DOHH2 (cell line): ENCODE measurements around the gene FBXL13.

ENCODE experiments used
- CTCF ChIP-seq: fragments of 200-600 bp; sonication (generic); IDR thresholded peaks from one replicate; pipeline ENCODE4 v1.5.1; 2014; ENCODE audit warnings: antibody characterized with exemption, mild to moderate bottlenecking, low read depth, low read length; ENCODE audit not compliant: poor library complexity, severe bottlenecking
- EZH2phosphoT487 ChIP-seq: fragments of 200-600 bp; sonication (generic); IDR thresholded peaks from 2 replicates; pipeline ENCODE4 v1.6.1; 2017; ENCODE audit warnings: borderline replicate concordance, mild to moderate bottlenecking, antibody characterized with exemption, low read length, moderate library complexity, mixed read lengths

GRCh38 chr7:103073989-103074518 is 542 bp downstream of the FBXL13 start:
- TF ChIP-seq CTCF (no peak), EZH2phosphoT487 (no peak)
